GF-D8 (cell line): ENCODE results near the gene WDR82.
A peak's percentile ranks its signal among the peaks of the same experiment; 100 is the strongest.
"Not testable (repeated sequence)": the region's sequence is repeated elsewhere in the genome, so short reads cannot be mapped to it uniquely, and the experiment has no call there.

Experiments
- DNase-seq: peaks from one replicate; lab custom pipeline; 2025; lab: John Stamatoyannopoulos, UW

The WDR82 gene

GRCh38 chr3:52288674-52289073 is 10.2 kb upstream of the WDR82 start:
- no peak for DNase-seq

DNA sequence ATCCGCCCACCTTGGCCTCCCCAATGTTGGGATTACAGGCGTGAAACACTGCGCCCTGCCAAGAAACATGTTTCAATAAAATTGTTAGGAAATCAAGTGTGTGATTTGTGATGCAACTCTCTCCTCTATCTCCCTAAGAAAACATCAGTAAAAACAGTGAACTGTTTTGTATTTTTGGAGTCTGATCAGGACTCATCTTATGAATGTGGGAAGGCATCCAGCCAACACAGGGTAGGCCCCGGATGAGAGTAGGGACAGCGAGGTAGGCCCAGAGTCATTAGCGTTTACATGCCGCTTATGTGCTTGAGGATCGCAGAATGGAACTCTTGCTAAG is 8.3 kb upstream of the WDR82 start:
- no peak for DNase-seq

- DNase-seq, result not testable (repeated sequence)
Observed at GRCh38 chr3:52284051-52284450, 5.6 kb upstream of the WDR82 start.

GRCh38 chr3:52283306-52283705 is 4.9 kb upstream of the WDR82 start:
- no peak for DNase-seq

- peak; percentile 58 for DNase-seq
Observed at GRCh38 chr3:52281981-52282801, 3.7 kb upstream of the WDR82 start.

- DNase-seq, result no peak
Observed at GRCh38 chr3:52280050-52280461, 1.6 kb upstream of the WDR82 start.

- no peak for DNase-seq
Observed at GRCh38 chr3:52279596-52279995, 1.1 kb upstream of the WDR82 start.

DNA sequence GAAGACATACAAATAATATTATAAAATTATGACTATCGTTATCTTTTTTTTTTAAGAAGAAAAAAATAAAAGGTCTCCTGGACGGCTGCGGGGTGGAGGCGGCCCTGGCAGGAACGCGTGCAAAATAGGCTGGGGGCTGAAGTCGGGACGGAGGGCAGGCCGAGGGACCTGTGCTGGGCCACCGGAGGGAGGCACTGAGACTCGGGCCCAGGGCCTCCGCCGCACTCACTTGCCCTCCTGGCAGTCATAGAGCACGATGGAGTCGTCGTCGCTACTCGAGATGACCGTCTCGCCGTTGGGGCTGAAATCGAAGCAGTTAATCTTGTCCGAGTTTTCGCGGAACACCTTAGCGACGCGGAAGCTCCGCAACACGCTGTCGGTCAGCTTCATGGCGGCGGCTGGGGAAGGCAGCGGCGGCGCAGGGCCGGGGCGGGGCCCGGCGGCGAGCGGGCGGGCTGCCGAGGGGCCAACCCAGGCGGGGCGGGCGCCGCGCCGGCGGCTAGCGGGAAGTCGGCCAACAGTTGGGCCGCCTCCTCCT is 408 bp downstream of the WDR82 start:
- no peak for DNase-seq

GRCh38 chr3:52277071-52277964 is 1.1 kb downstream of the WDR82 start:
- peak; percentile 53 for DNase-seq

GRCh38 chr3:52274781-52275180 is 3.7 kb downstream of the WDR82 start:
- not testable (repeated sequence) for DNase-seq

DNA sequence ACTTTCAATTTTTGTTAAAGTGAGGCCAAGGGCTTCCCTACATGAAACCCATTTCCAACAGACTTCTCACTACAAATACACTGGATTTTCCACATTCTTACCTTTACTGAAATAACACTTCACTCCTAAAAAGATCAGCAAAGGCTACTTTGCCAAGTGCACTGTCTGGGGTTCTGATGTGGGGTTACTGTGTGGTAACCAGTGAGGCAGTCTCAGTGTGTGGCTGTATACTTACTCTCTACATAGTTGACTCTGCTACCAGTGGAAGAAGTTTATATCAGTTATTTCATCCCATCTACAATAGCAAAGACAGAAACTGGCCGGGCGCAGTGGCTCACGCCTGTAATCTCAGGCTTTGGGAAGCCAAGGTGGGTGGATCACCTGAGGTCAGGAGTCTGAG is 5.6 kb downstream of the WDR82 start:
- DNase-seq, result no peak

DNA sequence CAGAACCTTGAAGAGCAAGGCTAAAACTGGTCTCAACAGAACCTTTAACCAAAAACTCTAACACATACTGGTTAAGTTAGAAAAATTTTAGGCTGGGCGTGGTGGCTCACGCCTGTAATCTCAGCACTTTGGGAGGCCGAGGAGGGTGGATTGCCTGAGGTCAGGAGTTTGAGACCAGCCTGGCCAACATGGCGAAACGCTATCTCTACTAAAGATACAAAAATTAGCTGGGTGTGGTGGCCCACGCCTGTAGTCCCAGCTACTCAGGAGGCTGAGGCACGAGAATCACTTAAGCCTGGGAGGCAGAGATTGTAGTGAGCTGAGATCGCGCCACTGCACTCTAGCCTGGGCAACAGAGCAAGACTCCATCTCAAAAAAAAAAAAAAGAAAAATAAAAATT is 6.3 kb downstream of the WDR82 start:
- not testable (repeated sequence) for DNase-seq

DNA sequence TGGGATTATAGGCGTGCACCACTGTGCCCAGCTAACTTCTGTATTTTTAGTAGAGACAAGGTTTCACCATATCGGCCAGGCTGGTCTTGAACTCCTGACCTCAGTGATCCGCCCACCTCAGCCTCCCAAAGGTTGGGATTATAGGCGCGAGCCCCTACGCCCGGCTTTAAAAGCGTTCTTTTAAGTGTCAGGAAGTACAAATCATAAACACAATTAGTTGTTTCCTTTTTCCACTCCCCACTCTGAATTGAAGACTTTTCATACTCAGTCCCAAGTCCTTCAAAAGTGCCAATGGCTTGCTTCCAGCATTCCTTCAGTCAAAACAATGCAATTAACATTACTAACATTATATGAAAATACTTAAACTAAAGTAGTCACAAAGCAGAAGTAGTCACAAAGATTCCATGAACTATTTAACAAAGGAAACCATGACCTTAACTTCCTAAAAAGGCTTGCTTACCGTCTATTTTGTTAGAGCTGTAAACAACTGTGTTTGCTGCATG is 8.1 kb downstream of the WDR82 start:
- no peak for DNase-seq

- no peak for DNase-seq
Observed at GRCh38 chr3:52269776-52270175, 8.7 kb downstream of the WDR82 start.

DNA sequence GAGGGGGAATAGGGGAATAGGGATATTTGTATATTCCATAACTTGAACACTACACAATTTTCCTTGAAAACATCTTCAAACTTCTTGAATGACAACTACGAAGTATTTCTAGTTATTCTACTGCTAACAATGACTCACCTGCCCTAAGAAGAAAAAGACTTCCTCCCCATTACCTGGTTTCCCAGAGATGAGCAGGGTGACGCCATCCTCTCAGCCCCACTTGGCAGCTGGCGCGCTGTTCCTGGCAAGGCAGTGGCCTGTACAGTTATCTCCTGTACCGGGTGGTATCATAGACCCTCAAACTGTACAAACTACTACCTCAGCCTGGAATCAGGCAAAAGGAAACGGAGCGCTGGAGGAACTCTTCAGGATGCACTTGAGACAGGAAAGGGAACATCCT is 10.4 kb downstream of the WDR82 start:
- no peak for DNase-seq

GRCh38 chr3:52265387-52265786 is 13.1 kb downstream of the WDR82 start:
- no peak for DNase-seq

- DNase-seq, result no peak
Observed at GRCh38 chr3:52262447-52262846, 16.0 kb downstream of the WDR82 start.

- DNase-seq, result no peak
Observed at GRCh38 chr3:52259448-52259847, 19.0 kb downstream of the WDR82 start.

DNA sequence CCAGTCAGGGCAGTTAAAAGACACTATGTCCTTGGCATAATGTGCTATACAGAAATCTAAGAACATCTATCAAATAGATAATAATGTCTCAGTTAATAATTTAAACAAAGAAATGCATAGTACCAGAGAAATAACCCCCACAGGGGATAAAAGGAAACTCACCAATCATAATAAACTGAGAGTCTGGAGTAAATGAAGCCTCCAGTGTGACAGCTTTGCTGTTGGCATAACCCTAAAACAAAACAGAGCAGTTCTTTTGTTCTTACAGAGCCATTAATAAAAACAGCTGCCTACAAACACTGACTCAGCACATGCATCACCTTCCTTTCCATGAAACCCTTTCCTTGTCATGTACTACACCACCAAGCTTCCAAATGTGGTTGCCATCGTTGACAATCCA is 19.4 kb downstream of the WDR82 start:
- DNase-seq, result no peak

DNA sequence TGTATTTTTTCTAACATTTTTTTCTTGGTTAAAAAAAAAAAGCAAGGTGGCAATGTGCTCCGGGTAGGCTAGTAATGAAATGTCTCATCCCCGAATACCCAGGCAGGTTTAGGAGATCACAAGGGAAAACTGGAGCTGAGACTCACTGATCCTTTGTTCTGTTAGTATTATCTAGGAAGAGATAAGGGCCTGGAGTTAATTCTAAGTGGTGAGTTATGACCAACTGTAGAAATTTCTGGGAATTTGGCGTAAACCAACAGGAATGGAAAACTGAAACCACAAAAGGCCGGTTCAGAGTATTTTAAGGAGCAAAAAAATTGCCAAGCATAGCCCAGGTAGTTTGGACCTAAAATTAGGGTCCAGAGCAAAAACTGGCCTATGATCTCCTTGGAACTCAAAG is 20.5 kb downstream of the WDR82 start:
- no peak for DNase-seq

- no peak for DNase-seq
Observed at GRCh38 chr3:52256622-52257021, 21.8 kb downstream of the WDR82 start.

DNA sequence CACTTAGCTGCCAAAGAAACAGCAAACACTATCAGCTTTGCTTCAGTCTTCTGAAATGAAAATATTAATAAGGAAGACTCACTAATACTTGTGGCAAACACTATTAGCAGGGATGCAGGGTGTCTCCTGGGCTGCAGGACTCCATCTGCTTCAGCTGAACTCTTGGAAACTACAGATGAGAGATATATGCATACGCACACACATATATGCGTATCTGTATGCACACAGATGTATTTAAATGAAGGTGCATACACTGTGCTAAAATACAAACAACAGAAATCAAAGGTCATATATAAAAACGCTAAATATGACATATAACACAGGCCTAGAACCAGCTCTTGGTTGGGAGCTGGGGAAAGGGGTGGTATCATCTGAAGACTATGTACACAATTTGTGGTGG is 22.3 kb downstream of the WDR82 start:
- no peak for DNase-seq

DNA sequence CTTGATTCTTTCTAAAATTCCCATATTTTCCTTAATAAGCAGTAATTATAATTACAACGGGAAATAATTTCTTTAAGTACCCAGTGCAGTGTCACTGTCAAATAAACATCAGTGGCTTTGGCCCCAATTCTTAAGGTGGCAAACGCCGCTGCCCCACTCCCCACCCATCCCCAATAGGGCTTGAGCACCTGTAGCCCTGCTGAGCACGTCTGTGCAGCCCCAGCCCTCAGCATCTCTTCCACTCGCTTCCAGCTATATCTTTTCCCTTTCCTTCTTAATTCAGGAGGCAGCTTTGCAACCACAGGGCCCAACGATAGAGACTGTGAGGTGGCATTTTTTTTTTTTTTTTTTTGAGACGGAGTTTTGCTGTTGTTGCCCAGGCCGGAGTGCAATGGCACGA is 23.8 kb downstream of the WDR82 start:
- DNase-seq, result no peak
